OCI-LY3 (cell line): ENCODE measurements around the gene MYH9.

Experiments used
- H2AFZ ChIP-seq: fragments of 200-600, 300-600 bp; shearing (Covaris generic); 2 replicates; pipeline ENCODE4 v1.6.0; 2014; ENCODE audit warnings: antibody characterized with exemption, low read depth, low read length
- H3K27ac ChIP-seq: fragments of 200-600, 300-600 bp; sonication (generic); 2 replicates; pipeline ENCODE4 v1.5.1; 2014; ENCODE audit warnings: mild to moderate bottlenecking, low read length, moderate library complexity, mixed read lengths
- H3K27me3 ChIP-seq: fragments of 200-600, 300-600 bp; sonication (generic); 2 replicates; pipeline ENCODE4 v1.6.1; 2014; ENCODE audit warnings: low read depth, low read length, mixed read lengths
- H3K36me3 ChIP-seq: fragments of 200-600, 300-600 bp; sonication (generic); replicated peaks from 2 replicates; pipeline ENCODE3; 2014; ENCODE audit warnings: low read depth, low read length, mixed read lengths
- H3K4me1 ChIP-seq: fragments of 300-600, 200-600 bp; sonication (generic); 2 replicates; pipeline ENCODE4 v1.6.1; 2014; ENCODE audit warnings: low read length, mixed read lengths
- H3K4me2 ChIP-seq: fragments of 200-600, 300-600 bp; sonication (generic); 2 replicates; pipeline ENCODE4 v1.6.1; 2014; ENCODE audit warnings: low read length, mixed read lengths
- H3K4me3 ChIP-seq: fragments of 300-600, 200-600 bp; sonication (generic); 2 replicates; pipeline ENCODE4 v1.5.1; 2014; ENCODE audit warnings: antibody characterized with exemption, mild to moderate bottlenecking, low read length, moderate library complexity
- H3K79me2 ChIP-seq: fragments of 300-600, 200-600 bp; shearing (Covaris generic); 2 replicates; pipeline ENCODE4 v1.6.1; 2014; ENCODE audit warnings: mild to moderate bottlenecking, low read length, mixed read lengths
- H3K9ac ChIP-seq: fragments of 300-600, 200-600 bp; shearing (Covaris generic); 2 replicates; pipeline ENCODE4 v1.6.0; 2014; ENCODE audit warnings: mild to moderate bottlenecking, low read length, moderate library complexity
- H3K9me3 ChIP-seq: fragments of 200-600, 300-600 bp; shearing (Covaris generic); 2 replicates; pipeline ENCODE4 v1.6.1; 2014; ENCODE audit warnings: low read length, mixed read lengths; ENCODE audit not compliant: insufficient read depth
- H4K20me1 ChIP-seq: fragments of 200-600, 300-600 bp; sonication (generic); 2 replicates; pipeline ENCODE4 v1.6.1; 2016; ENCODE audit warnings: low read length, mixed read lengths; ENCODE audit not compliant: insufficient read depth
- CTCF ChIP-seq: fragments of 200-600, 300-600 bp; sonication (generic); IDR thresholded peaks from 2 replicates; pipeline ENCODE4 v1.5.1; 2014; ENCODE audit warnings: antibody characterized with exemption, low read length, low read depth
- EZH2phosphoT487 ChIP-seq: fragments of 200-600 bp; shearing (Covaris generic); IDR thresholded peaks from 2 replicates; pipeline ENCODE4 v1.6.1; 2018; ENCODE audit warnings: antibody characterized with exemption, mixed run types, low read depth

Gene MYH9

GRCh38 chr22:36259615-36260300 lies 128.0 kb downstream of the MYH9 start:
- H2AFZ ChIP-seq, result no peak overlapping the region
- no peak overlapping the region for H3K9ac ChIP-seq
- H4K20me1 ChIP-seq, result peaks cover 60% of the 10 kb centered on the region
- no peak for TF ChIP-seq EZH2phosphoT487
- TF ChIP-seq CTCF, result no peak
- peaks cover 83% of the 10 kb centered on the region for H3K36me3 ChIP-seq
- H3K4me1 ChIP-seq, result peaks cover 42% of the 10 kb centered on the region
- H3K9me3 ChIP-seq, result no peaks in the 10 kb centered on the region
- H3K79me2 ChIP-seq, result peaks cover 72% of the 10 kb centered on the region
- no peaks in the 10 kb centered on the region for H3K27me3 ChIP-seq
- H3K4me2 ChIP-seq, result no peak overlapping the region
- H3K4me3 ChIP-seq, result no peak overlapping the region
- peak overlapping the region; percentile 74; the same call in 1 of the 2 replicates for H3K27ac ChIP-seq

- Histone ChIP-seq H3K4me3 (peak overlapping the region; percentile 64), H3K36me3 (peaks cover 86% of the 10 kb centered on the region), H3K4me1 (peaks cover 50% of the 10 kb centered on the region), H2AFZ (no peak overlapping the region), H3K4me2 (peak overlapping the region; percentile 75), H3K27me3 (no peaks in the 10 kb centered on the region), H4K20me1 (peaks cover 57% of the 10 kb centered on the region), H3K9me3 (no peaks in the 10 kb centered on the region), H3K27ac (peak overlapping the region; percentile 74), H3K9ac (peak overlapping the region; percentile 56), H3K79me2 (peaks cover 80% of the 10 kb centered on the region)
- TF ChIP-seq EZH2phosphoT487, result no peak
These were observed 128.8 kb downstream of the MYH9 start for GRCh38 chr22:36258701-36259614.

- no peak overlapping the region for H2AFZ ChIP-seq
- H3K27me3 ChIP-seq, result no peaks in the 10 kb centered on the region
- peaks cover 85% of the 10 kb centered on the region for H3K36me3 ChIP-seq
- peaks cover 57% of the 10 kb centered on the region for H3K4me1 ChIP-seq
- peak overlapping the region; percentile 74 for H3K27ac ChIP-seq
- peaks cover 89% of the 10 kb centered on the region for H3K79me2 ChIP-seq
- TF ChIP-seq EZH2phosphoT487 (no peak), CTCF (no peak)
- H3K9me3 ChIP-seq, result no peaks in the 10 kb centered on the region
- peak overlapping the region; percentile 56 for H3K9ac ChIP-seq
- H4K20me1 ChIP-seq, result peaks cover 50% of the 10 kb centered on the region
- peak overlapping the region; percentile 64 for H3K4me3 ChIP-seq
- H3K4me2 ChIP-seq, result peak overlapping the region; percentile 75
These were observed 129.7 kb downstream of the MYH9 start for GRCh38 chr22:36257948-36258670.

- Histone ChIP-seq H3K4me1 (peaks cover 62% of the 10 kb centered on the region), H2AFZ (no peak overlapping the region), H3K27ac (peak overlapping the region; percentile 74), H3K79me2 (peaks cover 91% of the 10 kb centered on the region), H3K9ac (peak overlapping the region; percentile 56; the same call in 1 of the 2 replicates), H3K27me3 (no peaks in the 10 kb centered on the region), H3K4me3 (peak overlapping the region; percentile 64), H3K9me3 (no peaks in the 10 kb centered on the region), H4K20me1 (peaks cover 43% of the 10 kb centered on the region), H3K4me2 (peak overlapping the region; percentile 75), H3K36me3 (peaks cover 78% of the 10 kb centered on the region)
- TF ChIP-seq EZH2phosphoT487 (no peak), CTCF (no peak)
These were observed 130.5 kb downstream of the MYH9 start for GRCh38 chr22:36257308-36257707.
